Embryonic facial prominence (tissue), 1 donor: Measurements from ENCODE around the gene EFR3B.
"Not testable (repeated sequence)": the region's sequence is repeated elsewhere in the genome, so short reads cannot be mapped to it uniquely, and the experiment has no call there.

Source experiments
- DNase-seq: peaks from one replicate; pipeline ENCODE4 v3.0.0-alpha.2; 2016; ENCODE audit errors: extremely low spot score

Gene EFR3B

DNA sequence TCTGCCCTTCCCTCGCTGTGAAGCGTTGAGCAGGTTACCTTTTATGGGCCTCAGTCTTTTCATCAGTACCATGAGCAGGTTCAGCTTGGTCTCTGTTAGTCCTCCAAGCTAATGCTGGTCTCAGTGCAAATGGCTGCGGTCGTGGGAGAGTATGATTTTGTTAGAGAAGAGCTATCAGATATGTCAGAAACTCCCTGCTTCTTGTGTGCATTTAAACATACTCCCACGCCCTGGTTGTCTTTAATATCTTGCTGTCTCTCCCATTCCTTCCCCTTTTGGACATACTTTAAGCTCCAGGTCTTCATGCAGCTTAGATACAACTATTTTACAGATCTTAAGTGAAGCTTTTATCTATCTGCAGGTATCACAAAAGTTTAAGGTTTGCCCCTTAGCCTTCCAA is 62.9 kb downstream of the EFR3B start:
- no peak for DNase-seq

GRCh38 chr2:25105336-25106085 is 63.6 kb downstream of the EFR3B start:
- no peak for DNase-seq

DNA sequence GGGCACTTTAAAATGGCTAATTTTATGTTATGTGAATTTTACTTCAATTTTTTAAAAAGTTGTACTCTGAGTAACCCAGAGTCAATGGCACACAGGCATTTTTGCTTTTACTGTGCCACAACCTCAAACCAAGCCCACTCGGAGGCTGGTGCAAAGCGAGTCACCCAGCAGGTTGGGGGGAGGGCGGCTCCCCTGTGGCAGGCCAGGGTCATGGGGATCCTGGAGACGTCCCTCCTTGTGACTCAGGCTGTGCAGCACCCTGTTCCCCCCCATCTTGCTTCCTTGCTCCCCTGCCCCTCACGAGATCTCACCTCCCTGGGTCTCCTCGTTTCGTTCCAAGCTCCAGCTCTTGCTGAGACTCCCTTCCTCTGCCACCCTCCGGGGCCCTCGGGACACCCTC is 67.9 kb downstream of the EFR3B start:
- DNase-seq = no peak

DNA sequence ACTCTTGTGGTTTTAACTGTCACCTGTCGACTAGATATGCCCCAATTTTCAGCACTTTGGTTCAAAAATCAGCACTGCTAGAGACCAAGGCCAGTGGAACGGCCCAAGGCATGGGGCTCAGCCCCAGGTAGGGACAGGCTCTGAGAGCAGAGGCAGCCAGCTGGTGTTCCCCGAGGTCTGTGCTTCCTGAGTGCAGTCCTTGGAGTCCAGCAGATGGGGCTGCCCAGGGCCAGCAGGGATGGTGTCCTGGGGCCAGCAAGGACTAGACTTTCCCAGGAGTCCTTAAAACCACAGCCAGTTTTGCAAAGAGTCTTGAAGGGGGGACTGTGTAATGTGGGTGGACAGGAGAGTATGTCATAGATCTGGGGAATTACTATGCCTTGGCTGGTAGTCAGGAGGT is 70.2 kb downstream of the EFR3B start:
- no peak for DNase-seq

GRCh38 chr2:25115249-25115883 is 73.5 kb downstream of the EFR3B start:
- DNase-seq = no peak

- no peak for DNase-seq
Measured at GRCh38 chr2:25115902-25116301, 74.0 kb downstream of the EFR3B start.

GRCh38 chr2:25116956-25117355 is 75.1 kb downstream of the EFR3B start:
- DNase-seq = no peak

DNA sequence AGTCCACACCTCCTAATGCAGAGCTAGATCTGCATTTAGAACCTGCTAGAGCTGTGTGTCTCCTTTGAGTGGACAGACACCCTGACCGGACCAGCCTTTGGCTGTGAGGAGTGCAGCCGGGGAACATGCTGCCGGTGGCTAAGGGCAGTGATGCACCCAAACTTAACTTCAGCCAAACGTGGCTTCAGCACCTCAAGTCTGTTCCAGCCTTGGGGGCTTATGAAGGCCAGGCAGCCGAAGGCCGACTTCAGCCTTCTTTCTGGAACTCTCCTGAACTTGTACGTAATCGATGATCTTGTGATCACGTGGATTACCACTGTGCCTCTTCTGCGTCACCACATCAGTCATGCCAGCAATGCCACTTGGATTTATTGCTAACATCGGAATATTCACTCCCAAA is 77.4 kb downstream of the EFR3B start:
- DNase-seq = no peak

- no peak for DNase-seq
Measured at GRCh38 chr2:25122367-25122766, 80.5 kb downstream of the EFR3B start.

DNA sequence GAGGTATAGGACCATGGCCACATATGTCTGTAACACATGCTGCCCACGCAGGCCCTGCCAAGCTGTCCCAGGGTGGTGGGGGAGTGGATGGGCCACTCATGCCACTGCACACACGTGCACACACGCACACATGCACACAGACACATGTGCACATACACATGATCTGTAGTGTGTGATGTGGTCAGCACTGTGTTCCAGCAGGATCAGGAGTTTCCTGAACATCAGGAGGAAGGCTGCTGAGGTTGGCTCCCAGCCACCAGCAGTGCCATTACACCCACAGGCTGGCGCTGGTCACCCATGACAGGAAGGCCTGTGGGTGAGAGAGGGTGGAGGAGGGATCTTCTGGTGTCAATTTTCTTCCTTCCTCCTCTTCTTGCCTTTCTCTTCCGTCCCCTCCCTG is 81.8 kb downstream of the EFR3B start:
- no peak for DNase-seq

DNA sequence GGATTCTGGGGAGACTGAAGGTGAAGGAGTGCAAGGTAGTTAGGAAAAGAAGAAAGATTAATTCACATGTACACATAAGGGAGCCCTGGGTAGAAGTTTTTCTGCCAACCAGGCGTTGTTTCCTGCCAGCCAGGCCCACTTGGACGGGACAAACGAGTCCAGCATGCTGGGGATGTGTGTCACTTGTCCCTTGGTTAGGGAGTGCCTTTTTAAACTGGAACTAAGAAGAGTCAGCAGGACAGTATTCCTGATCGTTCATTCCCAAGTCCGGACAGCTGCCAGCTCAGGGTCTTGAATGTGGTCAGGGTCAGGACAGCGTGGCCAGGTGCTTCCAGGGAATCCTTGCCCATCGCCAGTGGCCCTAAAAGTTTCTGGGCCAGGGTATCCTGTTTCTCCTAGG is 83.3 kb downstream of the EFR3B start:
- DNase-seq = no peak

DNA sequence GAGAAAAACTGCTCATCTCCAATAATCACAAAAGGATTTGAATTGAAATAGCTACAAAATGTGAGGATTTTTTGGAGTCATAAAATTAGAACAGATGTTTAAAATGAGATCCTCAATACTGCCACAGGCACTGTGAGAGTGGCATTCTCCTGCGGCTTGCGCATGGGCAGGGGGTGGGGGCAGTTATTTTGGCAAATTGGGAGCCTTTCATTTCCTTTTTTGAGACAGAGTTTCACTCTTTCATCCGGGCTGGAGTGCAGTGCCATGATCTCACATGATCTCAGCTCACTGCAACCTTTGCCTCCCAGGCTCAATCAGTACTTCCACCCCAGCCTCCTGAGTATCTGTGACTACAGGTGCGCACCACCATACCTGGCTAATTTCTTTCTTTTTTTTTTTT is 84.1 kb downstream of the EFR3B start:
- no peak for DNase-seq

GRCh38 chr2:25127071-25127470 is 85.2 kb downstream of the EFR3B start:
- not testable (repeated sequence) for DNase-seq

DNA sequence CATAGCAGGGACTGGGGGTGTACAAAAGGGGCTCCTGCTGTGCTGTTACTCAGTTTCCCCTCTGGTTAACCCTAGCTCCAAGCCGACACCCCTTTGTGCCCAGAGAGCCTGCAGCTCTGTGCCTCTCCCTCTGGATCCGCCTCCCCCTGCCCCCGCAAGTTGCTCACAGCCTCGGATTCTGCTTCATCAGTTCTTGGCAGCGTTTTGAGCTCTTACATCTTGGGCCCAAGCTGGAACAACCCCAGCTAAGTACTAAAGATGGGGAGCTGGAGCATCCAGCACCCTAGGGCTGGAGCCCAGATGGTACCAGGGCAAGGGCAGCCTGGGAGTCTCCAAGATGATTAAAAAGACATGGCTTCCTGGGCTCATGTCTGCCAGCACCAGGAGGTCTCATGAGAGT is 85.8 kb downstream of the EFR3B start:
- DNase-seq = no peak

- DNase-seq = no peak
Measured at GRCh38 chr2:25129901-25130520, 88.1 kb downstream of the EFR3B start.

GRCh38 chr2:25131253-25131566 is 89.3 kb downstream of the EFR3B start:
- DNase-seq = no peak

DNA sequence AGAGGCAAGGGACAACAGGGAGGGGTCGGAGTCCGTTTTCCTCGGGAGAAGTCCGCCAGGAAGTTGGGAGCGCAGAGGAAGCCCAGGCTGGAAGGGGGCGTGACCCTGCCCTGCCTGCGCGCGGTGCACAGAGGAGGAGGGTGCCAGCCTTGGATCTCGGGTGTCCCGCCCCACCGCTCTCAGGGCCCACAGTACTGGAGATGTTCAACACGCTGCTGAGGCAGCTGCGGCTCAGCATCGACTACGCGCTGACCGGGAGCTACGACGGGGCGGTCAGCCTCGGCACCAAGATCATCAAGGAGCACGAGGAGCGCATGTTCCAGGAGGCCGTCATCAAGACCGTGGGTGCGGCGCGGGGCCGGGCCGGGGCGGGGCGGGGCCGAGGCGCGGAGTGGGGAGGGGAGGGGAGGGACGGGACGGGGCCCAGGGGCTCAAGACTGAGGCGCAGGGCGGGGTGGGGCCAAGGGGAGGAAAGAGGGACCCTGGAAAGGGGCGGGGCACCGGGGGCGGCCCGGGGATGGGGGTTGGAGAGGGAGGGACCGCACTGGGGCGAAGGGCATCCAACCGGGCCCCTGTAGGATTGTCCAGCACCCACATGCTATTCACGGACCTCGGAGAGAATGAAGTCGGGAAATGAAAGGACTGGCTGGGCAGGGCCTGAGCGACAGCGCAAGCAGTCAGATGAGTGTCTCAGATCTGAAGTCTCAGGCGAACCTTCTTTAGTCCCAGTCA is 89.9 kb downstream of the EFR3B start:
- DNase-seq = no peak

DNA sequence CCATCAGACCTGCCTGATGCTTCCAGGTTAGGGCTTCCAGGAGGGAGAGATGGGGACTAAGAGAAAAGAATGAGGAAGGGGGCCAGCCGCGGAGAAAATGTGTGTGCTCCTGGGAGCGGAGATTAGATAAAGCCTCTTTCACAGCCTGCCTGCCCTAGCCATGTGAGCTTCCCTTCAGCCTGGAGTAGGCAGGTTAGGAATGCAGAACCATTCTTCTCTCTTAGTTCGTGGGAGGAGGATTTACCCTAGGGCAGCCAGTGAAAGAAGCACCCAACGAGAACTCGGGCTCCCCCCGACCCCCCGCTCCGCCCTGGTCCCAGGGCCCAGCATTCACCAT is 90.4 kb downstream of the EFR3B start:
- DNase-seq = no peak

- DNase-seq = no peak
Measured at GRCh38 chr2:25132693-25133092, 90.8 kb downstream of the EFR3B start.

DNA sequence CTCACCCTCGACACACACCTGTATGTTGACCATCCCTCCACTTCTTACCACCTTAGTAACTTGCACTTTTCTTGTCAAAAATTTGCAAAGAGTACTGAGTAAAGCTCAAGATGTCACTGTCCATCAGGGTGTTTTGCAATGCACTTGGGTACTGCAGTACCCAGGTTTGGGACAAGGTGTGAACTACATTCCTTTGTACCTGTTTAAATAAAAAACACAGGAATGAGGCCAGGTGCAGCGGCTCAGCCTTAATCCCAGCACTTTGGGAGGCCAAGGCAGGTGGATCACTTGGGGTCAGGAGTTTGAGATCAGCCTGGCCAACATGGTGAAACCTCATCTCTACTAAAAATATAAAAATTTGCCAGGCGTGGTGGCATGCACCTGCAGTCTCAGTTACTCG is 98.7 kb downstream of the EFR3B start:
- DNase-seq = not testable (repeated sequence)

DNA sequence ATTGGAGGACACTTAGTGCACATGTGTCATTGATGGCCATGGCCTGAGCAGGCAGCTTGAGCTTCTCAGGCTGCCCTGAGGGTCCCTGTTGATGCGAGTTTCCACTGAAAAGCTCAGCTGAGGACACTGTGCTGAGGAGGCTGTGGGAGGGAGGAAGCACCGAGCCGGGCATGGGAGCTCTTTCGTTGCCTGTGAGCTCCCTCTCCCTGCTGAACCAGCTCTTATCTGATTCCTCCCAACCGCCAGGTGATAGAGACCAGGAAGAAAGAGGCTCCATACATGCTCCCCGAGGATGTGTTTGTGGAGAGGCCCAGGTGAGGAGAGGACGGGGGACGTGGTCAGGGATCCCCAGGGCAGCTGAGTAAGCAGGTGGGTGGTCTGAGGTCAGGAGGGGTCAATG is 99.2 kb downstream of the EFR3B start:
- DNase-seq = no peak

- DNase-seq = no peak
Measured at GRCh38 chr2:25145803-25146202, 103.9 kb downstream of the EFR3B start.

GRCh38 chr2:25146896-25147295 is 105.0 kb downstream of the EFR3B start:
- no peak for DNase-seq
